Erythroblast (primary cell): Measurements from ENCODE around the gene PRKG1.

ENCODE experiments used
- GATA1 ChIP-seq: IDR thresholded peaks from 2 replicates; pipeline ENCODE4 v1.6.1; 2011; ENCODE audit warnings: low read depth, mild to moderate bottlenecking, control low read depth, low read length, moderate library complexity
- POLR2A ChIP-seq: IDR thresholded peaks from 2 replicates; pipeline ENCODE4 v1.6.1; 2011; ENCODE audit warnings: mild to moderate bottlenecking, low read length

DNA sequence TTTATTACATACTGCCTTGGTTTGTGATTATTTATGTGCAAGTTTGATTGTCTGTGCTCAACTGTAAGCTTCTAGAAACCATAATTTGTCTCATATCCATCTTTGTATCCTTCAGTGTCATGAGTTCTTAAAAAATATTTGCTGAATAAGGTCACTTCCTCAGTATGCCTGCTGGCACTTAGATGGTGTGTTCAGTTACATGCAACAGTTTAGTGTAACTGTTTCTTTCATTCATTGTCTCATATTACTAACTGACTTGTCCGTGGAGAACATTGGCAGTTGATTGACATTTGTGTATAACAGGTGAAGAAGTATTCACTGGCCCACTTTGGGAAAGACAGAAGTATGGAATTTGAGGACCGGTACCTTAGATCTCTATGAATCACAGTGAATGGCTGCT is 236.9 kb downstream of the PRKG1 start:
- TF ChIP-seq POLR2A, result no peak
- no peak for TF ChIP-seq GATA1
